Nephron progenitor cell (in vitro differentiated cells): ENCODE results near the gene PLD1.

Experiments
- DNase-seq: peaks from one replicate; pipeline ENCODE4 v3.0.0; 2021
- H3K27ac Mint-ChIP-seq: 2 replicates; pipeline ENCODE4 v1.8.0; 2021; ENCODE audit warnings: mild to moderate bottlenecking, moderate library complexity, mixed read lengths
- H3K27me3 Mint-ChIP-seq: 2 replicates; pipeline ENCODE4 v1.8.0; 2021; ENCODE audit warnings: mild to moderate bottlenecking, low read depth, mixed read lengths; ENCODE audit not compliant: poor library complexity
- H3K36me3 Mint-ChIP-seq: 2 replicates; pipeline ENCODE4 v1.8.0; 2021; ENCODE audit warnings: low read depth, mixed read lengths
- H3K4me1 Mint-ChIP-seq: 2 replicates; pipeline ENCODE4 v1.8.0; 2021; ENCODE audit warnings: mixed read lengths
- H3K4me3 Mint-ChIP-seq: 2 replicates; pipeline ENCODE4 v1.8.0; 2021; ENCODE audit warnings: mild to moderate bottlenecking, moderate library complexity, mixed read lengths
- H3K9me3 Mint-ChIP-seq: 2 replicates; pipeline ENCODE4 v1.8.0; 2021; ENCODE audit warnings: mild to moderate bottlenecking, moderate library complexity, mixed read lengths
- TF ChIP-seq, protein P1 (sequence below): fragments of 200-600 bp; sonication (generic); IDR thresholded peaks from 2 replicates; pipeline ENCODE4 v1.5.0; 2021; ENCODE audit warnings: antibody characterized with exemption

The PLD1 gene

DNA sequence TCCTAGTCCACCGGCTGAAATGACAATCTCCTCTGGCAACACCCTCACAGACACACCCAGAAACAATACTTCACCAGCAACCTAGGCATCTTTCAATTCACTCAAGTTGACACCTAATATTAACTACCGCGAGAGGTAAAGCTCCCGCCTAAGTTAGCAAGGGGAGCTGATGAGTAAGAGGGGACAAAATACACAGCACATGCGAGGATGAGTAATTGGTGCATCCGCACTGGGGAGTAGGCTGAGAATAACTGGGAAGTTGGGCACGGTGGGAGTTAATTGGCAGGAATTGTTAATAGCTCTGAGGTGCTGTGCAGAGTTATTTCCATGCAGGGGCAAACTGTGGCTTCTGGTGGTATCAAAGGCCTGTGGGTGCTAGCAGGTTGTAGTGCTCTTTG, 14.5 kb upstream of the PLD1 start:
- H3K36me3 Mint-ChIP-seq: no peaks in the 10 kb centered on the region
- H3K27ac Mint-ChIP-seq: no peak overlapping the region
- peaks cover 12% of the 10 kb centered on the region for H3K27me3 Mint-ChIP-seq
- H3K4me1 Mint-ChIP-seq: peaks cover 49% of the 10 kb centered on the region
- TF ChIP-seq, protein P1, sequence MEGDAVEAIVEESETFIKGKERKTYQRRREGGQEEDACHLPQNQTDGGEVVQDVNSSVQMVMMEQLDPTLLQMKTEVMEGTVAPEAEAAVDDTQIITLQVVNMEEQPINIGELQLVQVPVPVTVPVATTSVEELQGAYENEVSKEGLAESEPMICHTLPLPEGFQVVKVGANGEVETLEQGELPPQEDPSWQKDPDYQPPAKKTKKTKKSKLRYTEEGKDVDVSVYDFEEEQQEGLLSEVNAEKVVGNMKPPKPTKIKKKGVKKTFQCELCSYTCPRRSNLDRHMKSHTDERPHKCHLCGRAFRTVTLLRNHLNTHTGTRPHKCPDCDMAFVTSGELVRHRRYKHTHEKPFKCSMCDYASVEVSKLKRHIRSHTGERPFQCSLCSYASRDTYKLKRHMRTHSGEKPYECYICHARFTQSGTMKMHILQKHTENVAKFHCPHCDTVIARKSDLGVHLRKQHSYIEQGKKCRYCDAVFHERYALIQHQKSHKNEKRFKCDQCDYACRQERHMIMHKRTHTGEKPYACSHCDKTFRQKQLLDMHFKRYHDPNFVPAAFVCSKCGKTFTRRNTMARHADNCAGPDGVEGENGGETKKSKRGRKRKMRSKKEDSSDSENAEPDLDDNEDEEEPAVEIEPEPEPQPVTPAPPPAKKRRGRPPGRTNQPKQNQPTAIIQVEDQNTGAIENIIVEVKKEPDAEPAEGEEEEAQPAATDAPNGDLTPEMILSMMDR: no peak
- no peak for DNase-seq
- H3K9me3 Mint-ChIP-seq: no peaks in the 10 kb centered on the region
- H3K4me3 Mint-ChIP-seq: no peak overlapping the region

DNA sequence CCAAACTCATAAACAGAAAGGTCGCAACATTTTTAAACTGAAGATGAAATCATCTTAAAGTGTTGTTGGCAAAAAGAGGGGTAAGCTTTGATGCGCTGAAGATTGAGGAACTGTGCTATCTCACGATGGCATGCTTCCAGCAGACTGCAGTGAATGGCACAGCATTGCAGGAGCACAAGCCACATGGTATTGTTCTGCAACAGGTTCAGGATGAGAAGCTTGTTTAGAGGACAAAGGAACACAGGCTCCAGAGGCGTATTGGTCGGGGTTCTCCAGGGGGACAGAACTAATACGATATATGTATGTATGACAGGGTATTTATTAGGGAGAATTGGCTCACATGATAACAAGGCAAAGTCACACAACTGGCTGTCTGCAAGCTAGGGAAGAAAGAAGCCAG, 13.8 kb upstream of the PLD1 start:
- H3K4me1 Mint-ChIP-seq: peaks cover 46% of the 10 kb centered on the region
- peaks cover 10% of the 10 kb centered on the region for H3K27me3 Mint-ChIP-seq
- TF ChIP-seq, protein P1: no peak
- DNase-seq: no peak
- H3K27ac Mint-ChIP-seq: no peak overlapping the region
- H3K36me3 Mint-ChIP-seq: no peaks in the 10 kb centered on the region
- peaks cover 3% of the 10 kb centered on the region for H3K9me3 Mint-ChIP-seq
- no peak overlapping the region for H3K4me3 Mint-ChIP-seq

DNA sequence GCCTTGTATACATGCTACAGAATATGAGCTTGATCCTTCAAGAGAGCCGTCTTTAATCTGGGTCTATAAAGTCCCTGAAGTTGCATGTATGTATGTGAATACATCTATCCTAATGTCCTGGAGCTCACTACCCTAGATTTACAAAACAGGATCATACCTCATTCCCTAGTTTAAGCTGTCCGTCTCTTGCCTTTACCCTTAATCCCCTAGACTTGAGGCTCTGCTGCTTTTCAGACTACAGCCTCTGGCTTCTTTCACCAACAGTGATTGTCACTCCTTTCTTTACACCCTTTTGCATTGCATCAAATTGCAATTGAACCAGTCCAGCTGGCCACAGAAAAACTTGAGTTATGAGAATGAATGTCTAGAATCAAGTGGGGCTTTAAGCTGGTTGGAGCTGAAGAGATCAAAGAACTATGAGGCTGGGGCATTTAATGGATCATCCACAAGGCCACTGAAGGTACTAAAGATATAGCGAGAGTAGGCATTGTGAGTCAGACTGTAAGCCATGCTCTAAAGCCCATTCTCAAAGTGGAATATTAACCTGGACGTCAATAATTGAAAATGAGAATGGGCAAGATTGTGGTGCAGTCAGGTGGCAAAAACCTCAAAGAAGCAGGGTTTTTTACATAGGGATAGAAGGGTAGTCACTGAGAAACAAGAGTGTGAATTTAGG, 12.3 kb upstream of the PLD1 start:
- peaks cover 46% of the 10 kb centered on the region for H3K4me1 Mint-ChIP-seq
- no peak overlapping the region for H3K4me3 Mint-ChIP-seq
- H3K9me3 Mint-ChIP-seq: peaks cover 4% of the 10 kb centered on the region
- no peaks in the 10 kb centered on the region for H3K36me3 Mint-ChIP-seq
- H3K27ac Mint-ChIP-seq: no peak overlapping the region
- DNase-seq: no peak
- TF ChIP-seq, protein P1: no peak
- peaks cover 8% of the 10 kb centered on the region for H3K27me3 Mint-ChIP-seq

DNA sequence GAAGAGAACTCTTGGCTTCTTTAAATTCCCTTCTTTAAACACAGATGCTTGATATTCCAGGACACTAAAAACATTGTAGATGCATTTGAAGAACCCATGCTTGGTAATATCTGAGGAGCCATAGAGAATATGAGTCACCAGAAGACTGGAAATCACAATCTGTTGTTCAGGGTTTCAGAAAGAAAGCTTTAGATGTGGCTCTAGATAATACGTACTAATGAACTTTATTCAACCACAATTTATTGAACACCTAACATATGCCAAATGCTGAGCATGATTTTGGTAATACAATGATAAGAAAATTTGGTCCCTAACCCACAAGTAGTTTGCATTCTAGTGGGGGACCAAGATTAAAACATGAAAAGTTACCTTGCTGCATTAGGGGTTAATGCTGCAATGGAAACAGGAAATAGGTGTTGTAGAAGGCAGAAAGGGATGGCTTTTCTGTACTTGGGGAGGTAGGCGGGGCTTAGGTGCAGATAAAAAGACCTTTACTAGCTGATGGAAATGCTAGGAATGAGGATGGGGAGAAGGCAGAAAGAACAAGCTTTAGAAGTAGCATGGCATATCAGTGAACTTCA, 11.6 kb upstream of the PLD1 start:
- Mint-ChIP-seq H3K27me3 (peaks cover 5% of the 10 kb centered on the region), H3K27ac (no peak overlapping the region), H3K36me3 (no peaks in the 10 kb centered on the region), H3K9me3 (peaks cover 4% of the 10 kb centered on the region), H3K4me3 (no peak overlapping the region), H3K4me1 (peaks cover 42% of the 10 kb centered on the region)
- no peak for DNase-seq
- TF ChIP-seq, protein P1: no peak

DNA sequence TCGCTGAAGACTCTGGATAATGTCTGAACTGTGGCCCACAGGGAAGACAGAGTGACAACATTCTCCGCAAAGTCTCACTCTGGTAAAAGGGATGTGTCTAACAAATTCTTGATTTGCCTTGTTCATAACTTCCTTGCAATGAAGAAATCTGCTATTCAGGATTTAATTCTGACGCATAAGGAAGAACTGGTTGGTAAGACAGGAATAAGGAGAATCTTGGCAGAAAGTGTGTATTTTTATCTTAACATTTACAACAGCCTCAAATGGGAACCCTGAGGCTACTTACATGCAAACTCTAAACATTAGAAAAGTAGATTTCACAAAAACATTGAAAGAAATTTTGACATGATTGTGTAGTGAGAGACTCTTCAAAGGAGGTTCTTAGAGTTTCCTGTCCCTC, 10.8 kb upstream of the PLD1 start:
- Mint-ChIP-seq H3K4me1 (peaks cover 35% of the 10 kb centered on the region), H3K36me3 (no peaks in the 10 kb centered on the region), H3K27me3 (peaks cover 2% of the 10 kb centered on the region), H3K27ac (no peak overlapping the region), H3K9me3 (peaks cover 6% of the 10 kb centered on the region), H3K4me3 (no peak overlapping the region)
- TF ChIP-seq, protein P1: no peak
- DNase-seq: no peak
